ENCODE measurements around the gene FILIP1L. TPM values are rescaled to one million over a fixed set of nuclear protein-coding genes. Genes with fewer than 3 reads are reported as not detected.

FILIP1L gene
- total RNA-seq, 2 experiments from 2014 or later: not detected

DNA sequence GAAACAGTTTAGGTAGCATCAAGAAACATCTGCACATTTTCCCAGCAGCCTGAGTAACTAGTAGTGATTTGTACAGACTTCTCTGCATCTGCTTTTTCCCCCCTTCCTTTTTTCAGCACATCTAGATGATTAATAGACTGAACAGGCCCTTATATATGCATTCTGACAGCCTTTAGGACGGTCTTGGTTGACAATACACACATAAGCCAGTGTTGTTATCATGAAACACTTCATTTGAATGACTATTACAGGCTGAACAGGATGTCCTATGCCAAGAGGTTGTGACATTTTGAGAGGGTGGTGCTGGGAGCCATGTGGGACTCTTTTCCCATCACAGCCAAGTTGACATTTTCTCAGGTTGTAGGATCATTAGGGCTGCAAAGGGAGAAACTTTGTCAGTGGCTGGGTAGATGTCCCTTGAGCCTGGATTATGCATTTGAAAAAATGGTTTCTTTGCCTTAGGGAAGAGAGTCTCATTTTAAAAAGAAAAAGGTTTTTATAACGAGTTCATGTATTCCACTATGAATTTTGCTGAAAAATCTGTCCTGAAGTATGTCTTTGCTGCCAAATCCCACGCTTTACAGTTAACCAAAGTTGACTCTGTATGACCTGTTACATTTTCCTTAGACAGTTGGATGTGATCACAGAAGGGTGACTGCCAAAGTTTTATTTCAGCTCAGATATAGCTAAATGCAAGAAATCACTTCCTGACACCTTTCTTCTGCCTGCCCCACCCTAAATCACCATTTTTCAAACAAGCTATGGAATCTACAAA, 73.7 kb downstream of the FILIP1L start:
- H3K36me3 ChIP-seq (ENCODE audit: insufficient read depth, low read length): no peaks in the 10 kb centered on the region
- no peaks in the 10 kb centered on the region for H3K9me3 ChIP-seq (ENCODE audit: low read length)
- no peaks in the 10 kb centered on the region for H3K79me2 ChIP-seq (ENCODE audit: insufficient read depth, low read depth, low read length)
- H3K9me2 ChIP-seq (ENCODE audit: insufficient read depth, low read length): no peaks in the 10 kb centered on the region
- no peak overlapping the region for H2AFZ ChIP-seq (ENCODE audit: low read length)
- no peak for DNase-seq (ENCODE audit: low spot score)
- H3K4me1 ChIP-seq (ENCODE audit: insufficient read depth, low read length, poor library complexity, severe bottlenecking): peaks cover 12% of the 10 kb centered on the region
- no TSS peak for BruUV-seq (replicated peaks)
- POLR2A ChIA-PET: interaction anchor here (0.7 to 0.9 kb wide), 2 partner anchors 11 to 96 kb away, joined by 3 read pairs; no protein-coding TSS in a partner anchor
- no peak overlapping the region for H3K4me3 ChIP-seq (ENCODE audit: low read depth, low read length, poor library complexity, severe bottlenecking)
- H3K27ac ChIP-seq (ENCODE audit: low read depth, low read length, poor library complexity, severe bottlenecking): no peak overlapping the region
- no peak overlapping the region for H3K4me2 ChIP-seq (ENCODE audit: low read length)
- CTCF ChIA-PET (ENCODE audit: unreplicated experiment): no interaction called here
- TF ChIP-seq, protein P1, sequence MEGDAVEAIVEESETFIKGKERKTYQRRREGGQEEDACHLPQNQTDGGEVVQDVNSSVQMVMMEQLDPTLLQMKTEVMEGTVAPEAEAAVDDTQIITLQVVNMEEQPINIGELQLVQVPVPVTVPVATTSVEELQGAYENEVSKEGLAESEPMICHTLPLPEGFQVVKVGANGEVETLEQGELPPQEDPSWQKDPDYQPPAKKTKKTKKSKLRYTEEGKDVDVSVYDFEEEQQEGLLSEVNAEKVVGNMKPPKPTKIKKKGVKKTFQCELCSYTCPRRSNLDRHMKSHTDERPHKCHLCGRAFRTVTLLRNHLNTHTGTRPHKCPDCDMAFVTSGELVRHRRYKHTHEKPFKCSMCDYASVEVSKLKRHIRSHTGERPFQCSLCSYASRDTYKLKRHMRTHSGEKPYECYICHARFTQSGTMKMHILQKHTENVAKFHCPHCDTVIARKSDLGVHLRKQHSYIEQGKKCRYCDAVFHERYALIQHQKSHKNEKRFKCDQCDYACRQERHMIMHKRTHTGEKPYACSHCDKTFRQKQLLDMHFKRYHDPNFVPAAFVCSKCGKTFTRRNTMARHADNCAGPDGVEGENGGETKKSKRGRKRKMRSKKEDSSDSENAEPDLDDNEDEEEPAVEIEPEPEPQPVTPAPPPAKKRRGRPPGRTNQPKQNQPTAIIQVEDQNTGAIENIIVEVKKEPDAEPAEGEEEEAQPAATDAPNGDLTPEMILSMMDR (conservative IDR thresholded peaks at IDR 0.05; ENCODE audit: low read length): no peak
- no peak for TF ChIP-seq EZH2phosphoT487 (IDR thresholded peaks at IDR 0.05; ENCODE audit: borderline replicate concordance, low read depth, low read length)
- peaks cover 17% of the 10 kb centered on the region for H4K20me1 ChIP-seq (ENCODE audit: insufficient read depth, low read length)
- intact Hi-C loops (cut with micrococcal nuclease; ENCODE audit: unreplicated experiment): no loop called here

DNA sequence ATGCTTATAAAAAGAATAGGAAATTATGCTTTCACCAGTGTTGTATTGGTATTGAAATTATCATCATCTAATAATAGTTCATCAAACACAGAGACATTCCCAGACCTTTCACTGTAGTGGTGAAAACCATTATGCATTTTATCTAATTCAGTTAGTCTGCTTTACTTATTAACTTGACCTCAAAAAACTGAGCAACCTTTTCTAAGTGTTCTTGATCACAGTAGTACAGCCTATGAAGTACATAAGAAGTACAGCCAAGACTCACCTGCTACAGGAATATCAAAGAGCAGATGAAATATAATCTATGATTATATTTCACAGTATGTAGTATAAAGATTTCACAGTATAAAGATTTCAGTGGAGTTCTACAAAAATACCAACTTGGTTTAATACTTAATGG, 75.2 kb downstream of the FILIP1L start:
- Histone ChIP-seq H3K27ac (ENCODE audit: low read depth, low read length, poor library complexity, severe bottlenecking) (no peak overlapping the region), H3K36me3 (ENCODE audit: insufficient read depth, low read length) (no peaks in the 10 kb centered on the region), H4K20me1 (ENCODE audit: insufficient read depth, low read length) (peaks cover 5% of the 10 kb centered on the region; the same call in 1 of the 2 replicates), H3K9me2 (ENCODE audit: insufficient read depth, low read length) (no peaks in the 10 kb centered on the region), H3K9me3 (ENCODE audit: low read length) (no peaks in the 10 kb centered on the region), H2AFZ (ENCODE audit: low read length) (no peak overlapping the region), H3K4me2 (ENCODE audit: low read length) (no peak overlapping the region), H3K4me3 (ENCODE audit: low read depth, low read length, poor library complexity, severe bottlenecking) (no peak overlapping the region), H3K4me1 (ENCODE audit: insufficient read depth, low read length, poor library complexity, severe bottlenecking) (peaks cover 4% of the 10 kb centered on the region), H3K79me2 (ENCODE audit: insufficient read depth, low read depth, low read length) (no peaks in the 10 kb centered on the region)
- no TSS peak for BruUV-seq (replicated peaks)
- ChIA-PET POLR2A (no interaction called here), CTCF (ENCODE audit: unreplicated experiment) (no interaction called here)
- intact Hi-C loops (cut with micrococcal nuclease; ENCODE audit: unreplicated experiment): no loop called here
- no peak for DNase-seq (ENCODE audit: low spot score)
- TF ChIP-seq EZH2phosphoT487 (IDR thresholded peaks at IDR 0.05; ENCODE audit: borderline replicate concordance, low read depth, low read length): no peak
- TF ChIP-seq, protein P1 (conservative IDR thresholded peaks at IDR 0.05; ENCODE audit: low read length): no peak

DNA sequence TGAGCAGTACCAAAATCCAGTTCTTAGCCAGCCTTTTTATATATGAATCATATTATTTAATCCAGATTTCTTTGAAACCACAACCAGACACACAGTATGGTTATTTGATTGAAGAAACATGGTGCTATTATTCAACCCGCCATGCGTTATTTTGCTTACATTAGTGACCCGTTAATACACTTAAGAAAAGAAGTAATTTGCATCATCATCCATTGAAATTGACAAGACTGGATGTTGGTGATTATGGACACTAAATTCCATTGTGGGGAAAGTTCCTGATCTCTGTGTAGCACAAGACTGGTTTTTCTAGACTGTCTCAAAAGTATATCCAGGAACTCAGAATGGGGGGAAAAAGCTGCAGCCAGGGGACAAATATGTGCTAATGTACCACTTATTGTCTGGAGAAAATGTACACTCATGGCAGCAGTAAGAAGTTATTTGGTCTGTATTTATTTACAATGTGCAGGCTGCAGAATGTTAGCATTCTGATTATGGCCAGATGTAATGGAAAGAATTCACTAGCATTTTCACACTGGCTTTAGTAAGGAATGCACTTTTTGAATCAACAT, 80.3 kb downstream of the FILIP1L start:
- Histone ChIP-seq H3K79me2 (ENCODE audit: insufficient read depth, low read depth, low read length) (no peaks in the 10 kb centered on the region), H3K4me1 (ENCODE audit: insufficient read depth, low read length, poor library complexity, severe bottlenecking) (no peaks in the 10 kb centered on the region), H3K9me3 (ENCODE audit: low read length) (no peaks in the 10 kb centered on the region), H3K9me2 (ENCODE audit: insufficient read depth, low read length) (no peaks in the 10 kb centered on the region), H2AFZ (ENCODE audit: low read length) (no peak overlapping the region), H3K27ac (ENCODE audit: low read depth, low read length, poor library complexity, severe bottlenecking) (no peak overlapping the region), H4K20me1 (ENCODE audit: insufficient read depth, low read length) (peaks cover 4% of the 10 kb centered on the region; the same call in 1 of the 2 replicates), H3K4me2 (ENCODE audit: low read length) (no peak overlapping the region), H3K4me3 (ENCODE audit: low read depth, low read length, poor library complexity, severe bottlenecking) (no peak overlapping the region), H3K36me3 (ENCODE audit: insufficient read depth, low read length) (no peaks in the 10 kb centered on the region)
- no TSS peak for BruUV-seq (replicated peaks)
- ChIA-PET POLR2A (interaction anchor here (0.5 to 0.8 kb wide), 2 partner anchors 11 to 14 kb away, joined by 3 to 4 read pairs; no protein-coding TSS in a partner anchor), CTCF (ENCODE audit: unreplicated experiment) (no interaction called here)
- no peak for DNase-seq (ENCODE audit: low spot score)
- no peak for TF ChIP-seq EZH2phosphoT487 (IDR thresholded peaks at IDR 0.05; ENCODE audit: borderline replicate concordance, low read depth, low read length)
- TF ChIP-seq, protein P1 (conservative IDR thresholded peaks at IDR 0.05; ENCODE audit: low read length): no peak
- intact Hi-C loops (cut with micrococcal nuclease; ENCODE audit: unreplicated experiment): no loop called here
